Caki2 (cell line): ENCODE measurements around the gene CLTCL1. TPM values are rescaled to one million over a fixed set of nuclear protein-coding genes. Genes with fewer than 3 reads are reported as not detected.

Source experiments
- DNase-seq: peaks from one replicate; pipeline ENCODE4 v3.0.0-alpha.2; 2015; ENCODE audit warnings: low read depth
- in situ Hi-C: cut with HindIII; loops from 2 replicates; pipeline ENCODE4 v1.10.0; 2016; ENCODE audit warnings: low sequenced_read_pairs, low pct_unique_long_range_greater_than_20kb, mixed read lengths
- total RNA-seq: library from RNA; depleted of rRNA; stranded (reverse); fragments of >200 nt; shearing (Covaris generic); gene quantifications from 2 replicates; pipeline ENCODE4 v1.2.3, GENCODE V29; 2014; ENCODE audit warnings: low replicate concordance; rRNA removed

Gene CLTCL1
- total RNA-seq, 1 experiment from 2014 or later: 2.9 TPM

GRCh38 chr22:19132153-19132552 lies 159.4 kb downstream of the CLTCL1 start:
- in situ Hi-C loops: no loop called here
- no peak for DNase-seq

GRCh38 chr22:19131685-19132015 lies 159.9 kb downstream of the CLTCL1 start:
- in situ Hi-C loops: no loop called here
- no peak for DNase-seq

- no peak for DNase-seq
- in situ Hi-C loops: no loop called here
Observed at GRCh38 chr22:19130959-19131684, 160.4 kb downstream of the CLTCL1 start, which contains the start of gene TSSK2. TSSK2 (plus strand) TSS chr22:19131308; CDS start chr22:19131400, 92 bp downstream.

DNA sequence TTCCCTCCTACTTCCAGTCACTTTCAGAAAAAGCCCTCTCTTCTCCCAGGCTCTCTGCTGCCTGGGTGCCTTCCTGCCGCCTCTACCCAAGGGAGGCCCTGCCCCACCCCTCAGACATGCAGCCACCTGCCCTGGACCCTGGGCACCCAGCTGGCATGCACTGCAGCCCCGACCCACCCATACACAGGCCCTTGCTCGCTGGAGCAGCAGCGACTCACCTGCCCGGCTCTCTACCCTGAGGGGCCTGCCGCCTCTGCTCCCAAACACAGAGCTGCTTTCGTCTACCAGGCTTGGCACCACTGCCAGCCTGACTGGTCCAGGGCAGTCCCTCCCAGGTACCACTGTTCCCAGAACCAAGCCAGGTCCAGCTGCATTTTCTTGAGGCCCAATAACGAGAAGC lies 161.6 kb downstream of the CLTCL1 start:
- DNase-seq: no peak
- in situ Hi-C loops: no loop called here

Other genes with a start within 250 kb of the CLTCL1 start
- 72.3 and 72.7 TPM in 2 replicates for gene DGCR2, start 169.3 kb downstream of the CLTCL1 start, total RNA-seq
- gene TSSK2, start 160.4 kb downstream of the CLTCL1 start, total RNA-seq: not detected in 2 replicates
- 41.6 and 52.1 TPM in 2 replicates for gene ESS2, start 147.1 kb downstream of the CLTCL1 start, total RNA-seq
- not detected in 2 replicates for gene GSC2, start 141.4 kb downstream of the CLTCL1 start, total RNA-seq
- gene SLC25A1, start 113.0 kb downstream of the CLTCL1 start, total RNA-seq: 67.9 and 123 TPM in 2 replicates
- 22.4 and 22.9 TPM in 2 replicates for gene HIRA, start 140.0 kb upstream of the CLTCL1 start, total RNA-seq
- 117 and 138 TPM in 2 replicates for gene MRPL40, start 140.8 kb upstream of the CLTCL1 start, total RNA-seq
- 39.9 and 44.0 TPM in 2 replicates for gene C22orf39, start 156.0 kb upstream of the CLTCL1 start, total RNA-seq
- gene UFD1, start 187.5 kb upstream of the CLTCL1 start, total RNA-seq: 106 and 114 TPM in 2 replicates
- 54.6 and 56.3 TPM in 2 replicates for gene CDC45, start 188.2 kb upstream of the CLTCL1 start, total RNA-seq
- not detected in 2 replicates for gene CLDN5, start 232.7 kb upstream of the CLTCL1 start, total RNA-seq